ENCODE measurements around the gene SLIT3. TPM values are rescaled to one million over a fixed set of nuclear protein-coding genes. Genes with fewer than 3 reads are reported as not detected.

Gene SLIT3
- total and polyA plus RNA-seq, 2 experiments from 2014 or later = 58.4 to 96.7 TPM

- no peaks in the 10 kb centered on the region for H4K20me1 ChIP-seq (ENCODE audit: insufficient read depth, poor library complexity, severe bottlenecking)
- H3K79me2 ChIP-seq = no peaks in the 10 kb centered on the region
- no peak overlapping the region for H3K4me3 ChIP-seq
- peaks cover 7% of the 10 kb centered on the region for H3K4me1 ChIP-seq (ENCODE audit: insufficient read depth)
- TF ChIP-seq EZH2 (IDR thresholded peaks at IDR 0.05; ENCODE audit: borderline replicate concordance) (no peak), EZH2phosphoT487 (IDR thresholded peaks at IDR 0.05; ENCODE audit: low read depth, severe bottlenecking, unreplicated experiment) (no peak), CTCF (IDR thresholded peaks at IDR 0.05; ENCODE audit: poor library complexity) (no peak)
- H3K27ac ChIP-seq = no peak overlapping the region
- no peak for DNase-seq (ENCODE audit: low spot score)
- H3K9me2 ChIP-seq (replicated peaks; ENCODE audit: insufficient read depth) = no peaks in the 10 kb centered on the region
- no peak overlapping the region for H2AFZ ChIP-seq
- H3K27me3 ChIP-seq = no peaks in the 10 kb centered on the region
- 88% methylated on average over 2 of the region's 2 CpGs for WGBS (ENCODE audit: low lambda C conversion rate, missing lambda C conversion rate)
- H3K4me2 ChIP-seq = no peak overlapping the region
- no peaks in the 10 kb centered on the region for H3K9me3 ChIP-seq (ENCODE audit: low read depth)
- no peaks in the 10 kb centered on the region for H3K36me3 ChIP-seq (replicated peaks; ENCODE audit: insufficient read depth, low read depth)
These were observed 199.0 kb downstream of the SLIT3 start for GRCh38 chr5:169101966-169102365.

DNA sequence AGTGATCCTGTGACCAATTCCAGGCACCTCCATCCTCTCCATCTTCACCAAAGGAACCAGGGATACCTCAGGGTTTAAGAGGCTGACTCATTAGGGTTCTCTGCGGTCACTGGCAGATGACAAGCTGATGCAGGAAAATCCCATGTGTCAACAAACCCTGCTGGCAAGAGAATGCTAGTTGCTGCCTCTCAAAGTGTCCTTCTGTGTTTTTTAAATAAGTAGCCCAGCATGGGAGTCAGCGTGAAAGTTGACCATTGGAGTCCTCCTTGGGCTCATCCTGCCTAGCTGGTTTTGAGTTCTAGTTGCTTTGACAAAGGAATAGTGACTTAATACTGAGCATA is 200.2 kb downstream of the SLIT3 start:
- H3K79me2 ChIP-seq = no peaks in the 10 kb centered on the region
- H4K20me1 ChIP-seq (ENCODE audit: insufficient read depth, poor library complexity, severe bottlenecking) = no peaks in the 10 kb centered on the region
- no peak for DNase-seq (ENCODE audit: low spot score)
- H3K27ac ChIP-seq = no peak overlapping the region
- no peak overlapping the region for H3K4me2 ChIP-seq
- TF ChIP-seq CTCF (IDR thresholded peaks at IDR 0.05; ENCODE audit: poor library complexity) (no peak), EZH2phosphoT487 (IDR thresholded peaks at IDR 0.05; ENCODE audit: low read depth, severe bottlenecking, unreplicated experiment) (no peak)
- H3K36me3 ChIP-seq (replicated peaks; ENCODE audit: insufficient read depth, low read depth) = no peaks in the 10 kb centered on the region
- H3K4me3 ChIP-seq = no peak overlapping the region
- H2AFZ ChIP-seq = no peak overlapping the region
- 63% methylated on average over 2 of the region's 2 CpGs for WGBS (ENCODE audit: low lambda C conversion rate, missing lambda C conversion rate)
- H3K4me1 ChIP-seq (ENCODE audit: insufficient read depth) = peaks cover 9% of the 10 kb centered on the region
- no peaks in the 10 kb centered on the region for H3K9me3 ChIP-seq (ENCODE audit: low read depth)
- H3K9me2 ChIP-seq (replicated peaks; ENCODE audit: insufficient read depth) = no peaks in the 10 kb centered on the region
- H3K27me3 ChIP-seq = no peaks in the 10 kb centered on the region

GRCh38 chr5:169099801-169100734 is 200.9 kb downstream of the SLIT3 start:
- no peaks in the 10 kb centered on the region for H3K36me3 ChIP-seq (replicated peaks; ENCODE audit: insufficient read depth, low read depth)
- DNase-seq (ENCODE audit: low spot score) = no peak
- WGBS (ENCODE audit: low lambda C conversion rate, missing lambda C conversion rate) = 73% methylated on average over 10 of the region's 10 CpGs
- no peaks in the 10 kb centered on the region for H4K20me1 ChIP-seq (ENCODE audit: insufficient read depth, poor library complexity, severe bottlenecking)
- no peaks in the 10 kb centered on the region for H3K27me3 ChIP-seq
- H2AFZ ChIP-seq = no peak overlapping the region
- no peaks in the 10 kb centered on the region for H3K9me3 ChIP-seq (ENCODE audit: low read depth)
- H3K79me2 ChIP-seq = no peaks in the 10 kb centered on the region
- H3K9me2 ChIP-seq (replicated peaks; ENCODE audit: insufficient read depth) = no peaks in the 10 kb centered on the region
- no peak for TF ChIP-seq CTCF (IDR thresholded peaks at IDR 0.05; ENCODE audit: poor library complexity)
- no peak for TF ChIP-seq EZH2 (IDR thresholded peaks at IDR 0.05; ENCODE audit: borderline replicate concordance)
- TF ChIP-seq EZH2phosphoT487 (IDR thresholded peaks at IDR 0.05; ENCODE audit: low read depth, severe bottlenecking, unreplicated experiment) = no peak
- no peak overlapping the region for H3K4me3 ChIP-seq
- H3K4me1 ChIP-seq (ENCODE audit: insufficient read depth) = peaks cover 9% of the 10 kb centered on the region
- no peak overlapping the region for H3K27ac ChIP-seq
- H3K4me2 ChIP-seq = no peak overlapping the region
